Adrenal gland (tissue), 12 donors: Measurements from ENCODE around the gene MACROH2A2. TPM values are rescaled to one million over a fixed set of nuclear protein-coding genes. Genes with fewer than 3 reads are reported as not detected.
"Not testable (repeated sequence)": the region's sequence is repeated elsewhere in the genome, so short reads cannot be mapped to it uniquely, and the experiment has no call there.

Experiments
- DNase-seq, 7 donors: peaks; one replicate each; pipeline ENCODE4 v3.0.0-alpha.2; 2019 to 2020
- H3K27ac ChIP-seq, 5 donors: fragments of 200-600 bp; sonication (generic) in 4 of 5; 1 replicate in 3 of 5; 2 replicates in 2 of 5; pipeline versions ENCODE4 v1.5.1 to v1.8.0; 2016 to 2020; ENCODE audit warnings: mild to moderate bottlenecking in 1 of 5
- H3K27me3 ChIP-seq: fragments of 200-600 bp; 2 replicates; pipeline ENCODE4 v1.8.0; 2021
- H3K36me3 ChIP-seq, 2 donors: fragments of 200-600 bp; replicated peaks in 1 of 2; 1 replicate in 1 of 2; 2 replicates in 1 of 2; pipeline versions ENCODE4 v1.5.1 to v1.8.0; 2018 to 2022
- H3K4me1 ChIP-seq, 2 donors: fragments of 200-600 bp; replicated peaks in 1 of 2; 1 replicate in 1 of 2; 2 replicates in 1 of 2; pipeline versions ENCODE4 v1.5.1 to v1.8.0; 2018 to 2021
- H3K4me3 ChIP-seq, 4 donors: fragments of 200-600 bp; sonication (generic) in 3 of 4; one replicate each; pipeline ENCODE4 v1.5.1; 2016 to 2018
- H3K9me3 ChIP-seq, 3 donors: fragments of 200-600 bp; sonication (generic) in 1 of 3; replicated peaks in 1 of 3; 1 replicate in 2 of 3; 2 replicates in 1 of 3; pipeline versions ENCODE4 v1.5.1 to v1.8.0; 2016 to 2021
- CTCF ChIP-seq, 6 experiments: fragments of 450-650 bp in 4 of 6; fragments of 200-600 bp in 2 of 6; sonication (generic) in 1 of 6; IDR thresholded peaks; 1 replicate in 5 of 6; 2 replicates in 1 of 6; pipeline versions ENCODE4 v1.5.1 to v1.8.0; 2016 to 2021; ENCODE audit warnings: antibody characterized with exemption in 6 of 6, mild to moderate bottlenecking in 2 of 6, moderate library complexity in 1 of 6
- POLR2A ChIP-seq, 2 donors: fragments of 450-650 bp; IDR thresholded peaks; one replicate each; pipeline ENCODE4 v1.6.1; 2017; ENCODE audit warnings: antibody characterized with exemption in 2 of 2, mild to moderate bottlenecking in 2 of 2, moderate library complexity in 1 of 2
- WGBS, 4 donors: extraction: QIAGEN DNeasy Blood & Tissue Kit in 2 of 4; methylation state at CpG; one replicate each; pipeline versions ENCODE4 v1.1.5 to v1.1.7; 2013 to 2017; 5-methylcytosine and 5-hydroxymethylcytosine counted together
- intact Hi-C, 2 donors: fragments of 100-400 bp; cut with DNase I; formaldehyde crosslinking; loops; one replicate each; pipeline versions ENCODE4 v1.14.1 to v1.15.0; 2022 to 2023
- polyA plus RNA-seq, 3 donors: library from polyadenylated mRNA; stranded (reverse); fragments of 200-250 nt in 2 of 3; fragments of 350-450 nt in 1 of 3; fragmentation: Illumina TruSeq in 1 of 3; extraction: RNeasy Lipid Tissue Mini Kit (QIAGEN cat#74804) in 1 of 3; gene quantifications; one replicate each; pipeline ENCODE4 v1.2.3, GENCODE V29; 2013 to 2014
- total RNA-seq, 9 donors: library from RNA; depleted of rRNA in 4 of 9; stranded (reverse); fragments of >200 nt in 4 of 9; fragments of 120-200 nt in 1 of 9; fragmentation: NEBNext Ultra II Directional in 1 of 9; extraction: Animal tissue kit (Norgen Biotek cat#: 25700) in 1 of 9; gene quantifications; one replicate each; pipeline versions ENCODE4 v1.1.0 to v1.2.4, GENCODE V29; 2013 to 2023
- donor health status: healthy with polysubstance abuse.
- donor health status: Bipolar disorder and iron deficiency.
- donor health status: DM: yes; HTN: yes; CAD: no.
- donor health status: DM: no; HTN: no; CAD: no.
- donor health status: DM: no; HTN: no; CAD: no.
- donor health status: DM: yes; HTN: yes; CAD: no.

MACROH2A2 gene
- total and polyA plus RNA-seq, 12 donors, result 1.8 to 28.1 (median 3.3) TPM

GRCh38 chr10:70041016-70041415 lies 11.6 kb upstream of the MACROH2A2 start:
- peaks cover 5% of the 10 kb centered on the region for H3K27me3 ChIP-seq
- no peaks in the 10 kb centered on the region for H3K36me3 ChIP-seq
- no peaks in the 10 kb centered on the region for H3K4me1 ChIP-seq
- TF ChIP-seq POLR2A (IDR thresholded peaks at IDR 0.05) (no peak), CTCF (IDR thresholded peaks at IDR 0.05) (no peak)
- no peak overlapping the region for H3K4me3 ChIP-seq
- no peak for DNase-seq
- H3K27ac ChIP-seq, result no peak overlapping the region
- H3K9me3 ChIP-seq, result no peaks in the 10 kb centered on the region
- intact Hi-C loops, result no loop called here
- WGBS, 4 donors, result 78 to 93% (median 86%) methylated on average over 2 of the region's 2 CpGs

GRCh38 chr10:70041739-70042138 lies 10.9 kb upstream of the MACROH2A2 start:
- H3K27ac ChIP-seq, H3K36me3 ChIP-seq: not testable (repeated sequence)
- 44 to 66% (median 52%) methylated on average over 8 of the region's 8 CpGs for WGBS, 4 donors

GRCh38 chr10:70047066-70047465 lies 5.6 kb upstream of the MACROH2A2 start:
- H3K36me3 ChIP-seq, H3K27me3 ChIP-seq, H3K27ac ChIP-seq, H3K4me1 ChIP-seq, intact Hi-C loops, H3K9me3 ChIP-seq, H3K4me3 ChIP-seq, DNase-seq: not testable (repeated sequence)
- WGBS, 4 donors, result 91 to 95% (median 94%) methylated on average over 4 of the region's 4 CpGs

More at GRCh38 chr10:70041739-70042138, 10.9 kb upstream of the MACROH2A2 start:
- intact Hi-C loops, H3K4me1 ChIP-seq, DNase-seq, H3K4me3 ChIP-seq, H3K27me3 ChIP-seq, H3K9me3 ChIP-seq: not testable (repeated sequence)

DNA sequence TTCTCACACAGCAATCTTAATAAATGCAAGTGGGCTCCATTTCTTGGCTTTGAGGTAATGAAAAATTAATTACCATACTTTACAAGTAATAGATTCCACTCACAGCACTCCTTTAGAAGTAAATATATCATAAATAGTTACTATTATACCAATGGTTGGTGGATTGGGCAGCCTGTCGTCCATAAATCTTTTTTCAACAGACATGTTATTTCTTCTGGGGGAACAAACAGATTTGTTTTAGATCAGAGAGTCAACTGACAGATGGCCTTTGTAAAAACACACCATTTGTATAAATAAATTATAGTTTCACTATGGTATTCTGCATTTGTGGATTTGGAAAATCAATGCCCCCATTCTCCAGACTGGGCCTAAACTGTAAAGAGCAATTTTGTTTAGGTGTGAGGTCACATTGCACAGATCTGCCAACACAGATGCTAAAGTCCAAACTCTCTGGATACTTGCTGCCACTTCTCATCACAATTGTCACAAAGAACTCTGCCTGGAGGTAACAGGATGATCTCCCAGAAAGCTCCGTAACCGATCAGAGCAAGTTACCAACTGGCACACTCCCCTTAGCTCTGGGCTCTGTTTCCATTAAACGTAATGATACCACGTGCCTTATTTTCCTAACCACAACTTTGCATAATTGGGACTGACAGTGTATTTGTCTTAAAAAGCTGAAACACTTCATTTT lies 4.5 kb upstream of the MACROH2A2 start:
- no peaks in the 10 kb centered on the region for H3K9me3 ChIP-seq
- DNase-seq, result no peak
- no peaks in the 10 kb centered on the region for H3K36me3 ChIP-seq
- H3K27me3 ChIP-seq, result peaks cover 12% of the 10 kb centered on the region
- intact Hi-C loops, result no loop called here
- H3K4me1 ChIP-seq, result peaks cover 0 to 4% of the 10 kb centered on the region in 2 donors
- 77 to 87% (median 81%) methylated on average over 5 of the region's 5 CpGs for WGBS, 4 donors
- TF ChIP-seq POLR2A (IDR thresholded peaks at IDR 0.05) (no peak), CTCF (IDR thresholded peaks at IDR 0.05) (no peak)
- H3K27ac ChIP-seq, result no peak overlapping the region
- H3K4me3 ChIP-seq, result no peak overlapping the region

- Histone ChIP-seq H3K36me3 (no peaks in the 10 kb centered on the region), H3K27ac (peak overlapping the region in 1 of 5 donors; percentile 65), H3K4me3 (peak overlapping the region in 1 of 4 donors; percentile 71), H3K9me3 (no peaks in the 10 kb centered on the region), H3K27me3 (peaks cover 22% of the 10 kb centered on the region), H3K4me1 (peaks cover 0 to 4% of the 10 kb centered on the region in 2 donors)
- intact Hi-C loops, result no loop called here
- TF ChIP-seq CTCF (IDR thresholded peaks at IDR 0.05), result no peak
- TF ChIP-seq POLR2A (IDR thresholded peaks at IDR 0.05), result no peak
- 61 to 67% (median 63%) methylated on average over 6 of the region's 6 CpGs for WGBS, 4 donors
- DNase-seq, result no peak
Measured at GRCh38 chr10:70051848-70052247, 798 bp upstream of the MACROH2A2 start.
